Skeletal muscle cell (primary cell): Measurements from ENCODE around the gene KLHL11.
"Not testable (repeated sequence)": the region's sequence is repeated elsewhere in the genome, so short reads cannot be mapped to it uniquely, and the experiment has no call there.

ENCODE experiments used
- DNase-seq: peaks from one replicate; pipeline ENCODE4 v3.0.0-alpha.2; 2010; ENCODE audit warnings: low read depth
- H3K4me3 ChIP-seq: 2 replicates; pipeline ENCODE4 v1.5.1; 2011; ENCODE audit warnings: low read depth, mild to moderate bottlenecking, control low read depth, low read length, moderate library complexity

KLHL11 gene

DNA sequence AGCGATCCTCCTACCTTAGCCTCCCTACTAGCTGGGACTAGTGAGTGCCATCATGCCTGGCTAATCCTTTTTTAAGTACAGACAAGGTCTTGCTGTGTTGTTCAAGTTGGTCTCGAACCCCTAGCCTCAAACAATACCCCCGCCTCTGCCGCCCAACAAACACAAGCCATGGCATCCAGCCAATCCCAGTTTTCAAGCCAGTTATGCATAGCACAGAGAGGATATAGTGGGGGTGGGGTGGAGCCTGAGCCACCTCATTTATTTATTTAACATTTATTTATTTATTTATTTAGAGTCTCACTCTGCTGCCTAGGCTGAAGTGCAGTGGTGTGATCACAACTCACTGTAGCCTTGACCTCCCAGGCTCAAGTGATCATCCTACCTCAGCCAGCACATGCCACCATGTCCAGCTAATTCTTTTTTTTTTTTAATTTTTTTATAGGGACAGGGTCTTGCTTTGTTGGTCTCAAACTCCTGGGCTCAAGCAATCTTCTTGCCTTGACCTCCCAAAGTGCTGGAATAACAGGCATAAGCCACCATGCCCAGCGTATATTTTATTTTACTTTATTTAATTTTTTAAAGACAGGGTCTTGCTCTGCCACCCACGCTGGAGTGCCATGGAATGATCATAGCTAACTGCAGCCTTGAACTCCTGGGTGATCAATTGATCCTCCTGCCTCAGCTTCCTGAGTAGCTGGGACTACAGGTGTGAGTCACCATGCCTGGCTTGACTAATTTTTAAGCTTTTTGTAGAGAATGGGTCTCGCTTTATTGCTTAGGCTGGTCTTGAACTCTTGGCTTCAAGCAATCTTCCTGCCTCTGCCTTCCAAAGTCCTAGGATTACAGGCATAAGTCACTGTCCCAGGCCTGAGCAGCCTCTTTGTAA, 26.2 kb upstream of the KLHL11 start:
- H3K4me3 ChIP-seq: no peak overlapping the region
- DNase-seq: no peak

DNA sequence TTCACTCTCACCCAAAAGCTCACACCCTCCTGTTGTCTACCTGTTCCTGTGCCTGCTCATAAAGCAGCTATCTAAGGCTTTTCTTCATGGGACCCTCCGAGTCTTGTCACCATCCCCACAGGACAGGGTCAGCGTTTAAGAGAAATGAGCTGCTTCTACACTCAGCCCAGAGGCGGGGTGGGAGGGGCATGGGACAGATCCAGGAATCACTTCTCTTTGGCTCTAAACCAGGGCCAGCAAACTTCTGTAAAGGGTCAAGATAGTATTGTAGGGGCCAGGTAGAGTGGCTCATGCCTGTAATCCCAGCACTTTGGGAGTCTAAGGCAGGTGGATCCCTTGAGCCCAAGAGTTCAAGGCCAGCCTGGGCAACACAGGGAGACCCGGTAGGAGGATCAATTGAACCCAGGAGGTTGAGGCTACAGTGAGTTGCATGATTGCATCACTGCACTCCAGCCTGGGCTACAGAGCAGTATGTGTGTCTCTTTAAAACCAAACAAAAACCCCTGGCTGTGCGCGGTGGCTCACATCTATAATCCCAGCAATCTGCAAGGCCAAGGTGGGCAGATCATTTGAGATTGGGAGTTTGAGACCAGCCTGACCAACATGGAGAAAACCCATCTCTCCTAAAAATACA, 23.2 kb upstream of the KLHL11 start:
- DNase-seq: no peak
- H3K4me3 ChIP-seq: no peak overlapping the region

- DNase-seq: no peak
- H3K4me3 ChIP-seq: no peak overlapping the region
Measured at GRCh38 chr17:41885733-41886132, 20.5 kb upstream of the KLHL11 start.

DNA sequence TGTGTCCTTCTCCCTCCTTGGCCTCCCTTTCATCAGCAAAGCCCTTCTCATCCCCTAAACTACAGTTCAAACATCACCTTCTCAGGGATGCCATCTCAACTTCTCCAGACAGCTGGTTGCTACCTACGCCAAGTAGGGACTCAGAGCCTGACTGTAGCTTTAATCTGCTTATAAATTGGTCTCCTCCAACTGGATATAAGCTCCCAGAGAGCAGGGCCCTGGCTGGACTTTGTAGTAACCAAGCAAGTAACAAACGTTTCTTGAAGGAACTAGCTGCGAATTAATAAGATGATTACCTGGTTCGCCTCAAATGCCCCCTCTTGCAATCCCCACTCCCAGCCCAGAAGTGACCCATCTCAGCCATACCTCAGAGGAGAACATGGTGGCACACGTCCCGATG, 17.5 kb upstream of the KLHL11 start:
- H3K4me3 ChIP-seq: no peak overlapping the region
- DNase-seq: no peak

- H3K4me3 ChIP-seq: no peak overlapping the region
- no peak for DNase-seq
Measured at GRCh38 chr17:41880130-41880529, 14.9 kb upstream of the KLHL11 start.

DNA sequence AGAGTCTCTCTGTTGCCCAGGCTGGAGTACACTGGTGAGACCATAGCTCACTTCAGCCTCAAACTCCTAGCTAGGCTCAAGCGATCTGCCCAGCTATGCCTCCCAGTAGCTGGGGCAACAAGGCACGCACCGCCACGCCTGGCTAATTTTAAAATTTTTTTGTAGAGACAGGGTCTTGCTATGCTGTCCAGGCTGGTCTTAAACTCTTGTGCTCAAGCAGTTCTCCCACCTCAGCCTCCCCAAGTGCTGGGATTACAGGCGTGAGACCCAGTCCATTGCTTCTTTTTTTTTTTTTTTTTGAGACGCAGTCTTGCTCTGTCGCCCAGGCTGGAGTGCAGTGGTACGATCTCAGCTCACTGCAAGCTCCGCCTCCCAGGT, 9.1 kb upstream of the KLHL11 start:
- DNase-seq, H3K4me3 ChIP-seq: not testable (repeated sequence)

- no peak for DNase-seq
Measured at GRCh38 chr17:41873559-41874292, 8.5 kb upstream of the KLHL11 start.

GRCh38 chr17:41871789-41872188, 6.6 kb upstream of the KLHL11 start:
- no peak overlapping the region for H3K4me3 ChIP-seq
- no peak for DNase-seq

More at GRCh38 chr17:41873559-41874292, 8.5 kb upstream of the KLHL11 start:
- no peak overlapping the region for H3K4me3 ChIP-seq

DNA sequence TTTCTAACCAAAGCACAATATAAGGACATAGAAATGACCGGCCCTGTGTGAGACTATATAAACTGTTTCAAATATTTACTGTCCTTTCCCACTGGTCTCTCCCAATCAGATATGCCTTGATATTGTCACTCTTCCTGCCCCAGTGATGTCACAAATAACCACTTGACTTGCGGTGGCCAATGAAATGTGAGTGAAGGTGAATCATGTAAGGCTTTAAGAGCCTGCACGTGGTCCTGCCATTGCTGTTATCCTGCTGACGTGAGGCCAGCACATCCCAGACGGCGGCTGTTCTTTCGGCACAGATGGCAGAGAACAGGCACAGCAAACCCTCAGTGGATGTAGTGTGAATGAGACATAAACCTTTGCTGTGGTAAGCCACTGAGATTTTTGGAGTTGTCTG, 5.4 kb upstream of the KLHL11 start:
- H3K4me3 ChIP-seq: no peak overlapping the region
- no peak for DNase-seq

GRCh38 chr17:41870097-41870496, 4.9 kb upstream of the KLHL11 start:
- no peak overlapping the region for H3K4me3 ChIP-seq
- no peak for DNase-seq

- H3K4me3 ChIP-seq: no peak overlapping the region
- no peak for DNase-seq
Measured at GRCh38 chr17:41869426-41869825, 4.2 kb upstream of the KLHL11 start.

DNA sequence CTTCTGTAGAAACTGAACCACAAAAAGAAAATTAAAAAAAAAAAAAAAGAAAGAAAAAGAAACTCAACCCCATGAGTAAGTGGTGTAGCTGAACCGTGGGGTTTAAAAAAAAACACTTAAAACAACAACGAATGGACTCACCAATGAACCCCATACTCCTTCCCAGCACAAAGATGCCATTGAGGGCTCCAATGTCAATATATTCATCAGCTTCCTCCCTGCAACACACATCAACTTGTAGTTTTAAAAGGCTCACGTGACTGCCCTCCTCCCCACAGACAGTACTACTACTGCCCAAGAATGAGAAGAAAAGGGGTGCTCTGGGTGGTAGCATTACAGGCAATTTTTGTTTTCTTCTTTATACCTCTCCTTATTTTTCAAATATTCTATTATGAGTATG, 3.3 kb upstream of the KLHL11 start:
- no peak for DNase-seq
- no peak overlapping the region for H3K4me3 ChIP-seq

- peak overlapping the region; percentile 35 for H3K4me3 ChIP-seq
- no peak for DNase-seq
Measured at GRCh38 chr17:41865596-41865893, 322 bp upstream of the KLHL11 start.

DNA sequence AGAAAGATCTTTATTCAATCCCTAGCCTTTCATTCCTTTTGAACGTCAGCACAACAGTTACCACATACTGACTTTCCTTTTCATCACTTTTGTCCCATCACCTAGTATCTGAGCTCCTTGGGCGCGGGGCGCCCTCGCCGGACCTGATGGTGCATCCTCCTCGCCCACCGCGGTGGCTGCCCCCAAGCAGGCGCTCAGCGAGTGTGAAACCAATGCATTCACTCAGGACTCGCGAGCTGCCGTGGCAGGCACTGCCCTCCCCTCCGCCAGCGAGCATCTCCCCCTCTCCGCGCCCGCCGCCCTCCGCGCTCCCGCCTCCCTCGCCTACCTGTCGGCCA, 756 bp downstream of the KLHL11 start:
- no peak for DNase-seq
- H3K4me3 ChIP-seq: peak overlapping the region; percentile 88

- no peak for DNase-seq
- H3K4me3 ChIP-seq: peak overlapping the region; percentile 88
Measured at GRCh38 chr17:41863074-41863848, 2.0 kb downstream of the KLHL11 start.

DNA sequence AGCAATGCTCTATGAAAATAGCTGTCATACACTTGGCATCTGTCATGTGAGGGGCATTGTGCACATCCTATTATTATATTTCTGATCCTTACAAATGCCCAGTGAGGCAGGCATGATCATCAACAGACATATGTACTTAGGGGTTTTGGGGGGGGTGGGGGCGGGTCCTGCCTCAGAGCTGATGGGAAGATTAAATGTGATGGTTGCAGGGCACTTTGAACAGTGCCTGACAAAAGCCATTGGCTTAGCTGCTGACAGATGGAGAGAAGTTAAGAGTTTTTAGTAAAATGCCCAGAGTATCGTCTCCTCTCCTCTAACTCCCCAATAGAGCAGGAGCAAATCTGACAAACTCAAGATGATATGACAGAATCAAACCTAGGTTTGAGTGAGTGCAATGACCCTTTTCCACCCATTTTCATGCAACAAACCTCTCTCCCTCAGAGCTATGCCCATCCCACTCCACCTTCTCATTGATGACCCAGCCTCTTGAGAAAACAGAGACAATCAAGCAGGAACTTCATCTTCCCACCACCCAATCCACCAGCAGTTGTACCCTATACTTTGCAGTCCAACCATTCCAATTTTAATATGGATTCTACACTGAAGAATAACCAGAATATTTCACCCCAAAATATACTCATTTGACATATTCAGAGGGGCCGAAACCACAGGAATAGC, 4.8 kb downstream of the KLHL11 start:
- no peak overlapping the region for H3K4me3 ChIP-seq
- no peak for DNase-seq

- not testable (repeated sequence) for DNase-seq, H3K4me3 ChIP-seq
Measured at GRCh38 chr17:41851382-41851781, 13.8 kb downstream of the KLHL11 start.

- no peak overlapping the region for H3K4me3 ChIP-seq
- no peak for DNase-seq
Measured at GRCh38 chr17:41849251-41849990, 15.8 kb downstream of the KLHL11 start.

- no peak for DNase-seq
- no peak overlapping the region for H3K4me3 ChIP-seq
Measured at GRCh38 chr17:41848788-41849187, 16.4 kb downstream of the KLHL11 start.
